ENCODE data around the gene ELMOD1. TPM values are rescaled to one million over a fixed set of nuclear protein-coding genes. Genes with fewer than 3 reads are reported as not detected.

Gene ELMOD1
- total RNA-seq, 3 donors from 2014 or later (not counting 1 experiment from before 2014, with no cell fraction given) = not detected

- H3K27me3 Mint-ChIP-seq (ENCODE audit: low read depth in 2 of 2) = peaks cover 7 to 14% of the 10 kb centered on the region in 2 donors
- no peaks in the 10 kb centered on the region for H3K4me1 ChIP-seq (ENCODE audit: control insufficient read depth, insufficient read depth, low read length)
- H3K4me3 ChIP-seq (ENCODE audit: low read length) = no peak overlapping the region
- no peak overlapping the region for H3K27ac Mint-ChIP-seq
- ATAC-seq (peak in 2 of 3 donors; percentile 44 to 60), DNase-seq (peak in 1 of 2 donors; percentile 67)
- H3K36me3 ChIP-seq (ENCODE audit: control insufficient read depth, insufficient read depth, low read length) = no peaks in the 10 kb centered on the region
- peaks cover 0 to 5% of the 10 kb centered on the region in 2 donors for H3K4me1 Mint-ChIP-seq
- TF ChIP-seq, protein P1, sequence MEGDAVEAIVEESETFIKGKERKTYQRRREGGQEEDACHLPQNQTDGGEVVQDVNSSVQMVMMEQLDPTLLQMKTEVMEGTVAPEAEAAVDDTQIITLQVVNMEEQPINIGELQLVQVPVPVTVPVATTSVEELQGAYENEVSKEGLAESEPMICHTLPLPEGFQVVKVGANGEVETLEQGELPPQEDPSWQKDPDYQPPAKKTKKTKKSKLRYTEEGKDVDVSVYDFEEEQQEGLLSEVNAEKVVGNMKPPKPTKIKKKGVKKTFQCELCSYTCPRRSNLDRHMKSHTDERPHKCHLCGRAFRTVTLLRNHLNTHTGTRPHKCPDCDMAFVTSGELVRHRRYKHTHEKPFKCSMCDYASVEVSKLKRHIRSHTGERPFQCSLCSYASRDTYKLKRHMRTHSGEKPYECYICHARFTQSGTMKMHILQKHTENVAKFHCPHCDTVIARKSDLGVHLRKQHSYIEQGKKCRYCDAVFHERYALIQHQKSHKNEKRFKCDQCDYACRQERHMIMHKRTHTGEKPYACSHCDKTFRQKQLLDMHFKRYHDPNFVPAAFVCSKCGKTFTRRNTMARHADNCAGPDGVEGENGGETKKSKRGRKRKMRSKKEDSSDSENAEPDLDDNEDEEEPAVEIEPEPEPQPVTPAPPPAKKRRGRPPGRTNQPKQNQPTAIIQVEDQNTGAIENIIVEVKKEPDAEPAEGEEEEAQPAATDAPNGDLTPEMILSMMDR (IDR thresholded peaks at IDR 0.05) = no peak
- H3K27ac ChIP-seq (ENCODE audit: low read length) = no peak overlapping the region
- H3K27me3 ChIP-seq (ENCODE audit: control insufficient read depth, insufficient read depth, low read length) = peaks cover 2% of the 10 kb centered on the region
- 37% methylated on average over 7 of the region's 11 CpGs for WGBS (ENCODE audit: insufficient coverage)
- no peaks in the 10 kb centered on the region for H3K9me3 Mint-ChIP-seq
- H3K9me3 ChIP-seq (ENCODE audit: control insufficient read depth, insufficient read depth, low read length) = no peaks in the 10 kb centered on the region
- no peak overlapping the region for H3K4me3 Mint-ChIP-seq
- intact Hi-C loops (cut with micrococcal nuclease) = loop anchor here (1.0 kb wide), 1 partner anchor 140 kb away; no protein-coding TSS in a partner anchor
- peaks cover 5% of the 10 kb centered on the region for H3K36me3 Mint-ChIP-seq
These were observed 98.6 kb downstream of the ELMOD1 start for GRCh38 chr11:107689317-107690202.

GRCh38 chr11:107691000-107691750 lies 100.2 kb downstream of the ELMOD1 start:
- no peak overlapping the region for H3K4me3 Mint-ChIP-seq
- intact Hi-C loops (cut with micrococcal nuclease) = no loop called here

DNA sequence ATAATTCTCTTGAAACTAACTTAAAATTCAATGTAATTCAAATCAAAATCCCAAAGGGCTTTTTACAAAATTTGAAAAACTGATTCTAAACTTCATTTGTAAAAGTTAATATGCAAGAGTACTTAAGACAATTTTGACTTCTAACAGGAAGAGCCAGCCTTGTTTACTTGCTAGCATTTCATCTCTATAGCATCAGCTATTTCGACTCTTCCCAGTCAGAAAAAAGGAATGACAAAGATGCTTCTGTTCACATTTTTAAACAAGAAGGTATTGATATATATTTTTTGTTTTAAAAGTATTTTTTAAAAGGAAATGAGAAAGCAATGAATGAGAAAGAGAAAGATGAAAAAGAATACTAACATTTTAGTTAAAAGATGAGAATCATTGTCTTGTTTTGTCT lies 104.5 kb downstream of the ELMOD1 start:
- Histone ChIP-seq H3K4me3 (ENCODE audit: low read length) (no peak overlapping the region), H3K9me3 (ENCODE audit: control insufficient read depth, insufficient read depth, low read length) (no peaks in the 10 kb centered on the region), H3K4me1 (ENCODE audit: control insufficient read depth, insufficient read depth, low read length) (no peaks in the 10 kb centered on the region), H3K27ac (ENCODE audit: low read length) (no peak overlapping the region), H3K27me3 (ENCODE audit: control insufficient read depth, insufficient read depth, low read length) (peaks cover 2% of the 10 kb centered on the region), H3K36me3 (ENCODE audit: control insufficient read depth, insufficient read depth, low read length) (no peaks in the 10 kb centered on the region)
- H3K9me3 Mint-ChIP-seq = no peaks in the 10 kb centered on the region
- WGBS (ENCODE audit: insufficient coverage) = 100% methylated on average over 1 of the region's 1 CpG
- peaks cover 0 to 5% of the 10 kb centered on the region in 2 donors for H3K4me1 Mint-ChIP-seq
- no peak overlapping the region for H3K27ac Mint-ChIP-seq
- H3K4me3 Mint-ChIP-seq = no peak overlapping the region
- no peak for ATAC-seq
- no peak for DNase-seq
- TF ChIP-seq, protein P1 (IDR thresholded peaks at IDR 0.05) = no peak
- peaks cover 13 to 14% of the 10 kb centered on the region in 2 donors for H3K27me3 Mint-ChIP-seq (ENCODE audit: low read depth in 2 of 2)
- intact Hi-C loops (cut with micrococcal nuclease) = no loop called here
- peaks cover 5% of the 10 kb centered on the region for H3K36me3 Mint-ChIP-seq

More at GRCh38 chr11:107691000-107691750, 100.2 kb downstream of the ELMOD1 start:
- no peaks in the 10 kb centered on the region for H3K36me3 ChIP-seq (ENCODE audit: control insufficient read depth, insufficient read depth, low read length)
- ATAC-seq = no peak
- H3K4me1 Mint-ChIP-seq = peaks cover 0 to 5% of the 10 kb centered on the region in 2 donors
- TF ChIP-seq, protein P1 (IDR thresholded peaks at IDR 0.05) = no peak
- no peaks in the 10 kb centered on the region for H3K9me3 Mint-ChIP-seq
- H3K9me3 ChIP-seq (ENCODE audit: control insufficient read depth, insufficient read depth, low read length) = no peaks in the 10 kb centered on the region
- H3K27me3 ChIP-seq (ENCODE audit: control insufficient read depth, insufficient read depth, low read length) = peaks cover 2% of the 10 kb centered on the region
- H3K27ac Mint-ChIP-seq = no peak overlapping the region
- no peak overlapping the region for H3K4me3 ChIP-seq (ENCODE audit: low read length)
- DNase-seq = no peak
- H3K4me1 ChIP-seq (ENCODE audit: control insufficient read depth, insufficient read depth, low read length) = no peaks in the 10 kb centered on the region
- H3K27ac ChIP-seq (ENCODE audit: low read length) = no peak overlapping the region
- H3K27me3 Mint-ChIP-seq (ENCODE audit: low read depth in 2 of 2) = peaks cover 7 to 14% of the 10 kb centered on the region in 2 donors
- WGBS (ENCODE audit: insufficient coverage) = 82% methylated on average over 3 of the region's 3 CpGs
- peaks cover 5% of the 10 kb centered on the region for H3K36me3 Mint-ChIP-seq
